Stimulated activated CD4-positive, alpha-beta T cell treated with anti-CD3 and anti-CD28 coated beads, Interleukin-2, amount 100 ng/mL, for 24 hours (primary cell): Measurements from ENCODE around the gene RFLNA.
"Not testable (repeated sequence)": the region's sequence is repeated elsewhere in the genome, so short reads cannot be mapped to it uniquely, and the experiment has no call there.

Experiments used
- DNase-seq, 2 donors: peaks; one replicate each; pipeline ENCODE4 v3.0.0-alpha.2; 2020

The RFLNA gene

DNA sequence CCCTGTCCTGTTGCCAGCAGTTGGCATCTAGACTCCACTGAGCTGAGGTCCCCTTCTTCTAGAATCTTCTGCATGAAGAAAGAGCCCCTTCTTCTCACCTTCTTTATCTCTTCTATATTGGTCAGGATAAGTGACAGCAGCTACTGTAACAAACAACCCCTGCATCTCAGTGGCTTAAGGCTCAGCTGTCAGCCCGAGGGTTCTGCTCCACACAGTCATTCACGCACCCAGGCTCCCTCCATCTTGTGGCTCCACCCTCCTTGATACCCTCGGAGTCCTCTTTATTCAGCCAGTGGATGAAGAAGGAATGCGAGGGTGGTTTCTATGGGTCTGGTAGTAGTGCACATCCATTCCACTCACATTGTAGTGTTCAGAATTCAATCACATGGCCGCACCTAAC lies 10.5 kb upstream of the RFLNA start:
- no peak for DNase-seq

GRCh38 chr12:124286414-124286813 lies 8.5 kb upstream of the RFLNA start:
- no peak for DNase-seq

GRCh38 chr12:124286971-124287370 lies 7.9 kb upstream of the RFLNA start:
- no peak for DNase-seq

- DNase-seq: no peak
These were observed 5.0 kb upstream of the RFLNA start for GRCh38 chr12:124289634-124290600.

DNA sequence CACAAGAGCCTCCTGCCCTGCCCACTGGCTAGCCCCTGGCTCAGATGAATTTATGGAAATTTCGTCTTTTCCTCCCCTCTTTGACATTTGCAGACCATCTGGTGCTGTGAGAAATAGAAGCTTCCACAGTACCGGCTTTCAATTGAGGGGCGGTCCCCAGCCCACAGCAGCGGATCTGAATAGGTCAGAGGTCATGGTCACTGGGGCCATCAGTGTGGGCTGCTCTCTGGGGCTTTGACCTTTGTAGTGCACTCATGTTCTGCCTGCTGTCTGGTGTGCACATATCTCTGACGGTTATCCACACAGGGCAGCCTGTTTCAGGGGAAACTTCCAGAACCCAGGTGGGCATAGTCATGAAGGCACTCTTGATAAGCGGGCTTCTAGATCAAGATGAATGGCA lies 2.5 kb upstream of the RFLNA start:
- no peak for DNase-seq

GRCh38 chr12:124293286-124294003 lies 1.4 kb upstream of the RFLNA start:
- DNase-seq: no peak

DNA sequence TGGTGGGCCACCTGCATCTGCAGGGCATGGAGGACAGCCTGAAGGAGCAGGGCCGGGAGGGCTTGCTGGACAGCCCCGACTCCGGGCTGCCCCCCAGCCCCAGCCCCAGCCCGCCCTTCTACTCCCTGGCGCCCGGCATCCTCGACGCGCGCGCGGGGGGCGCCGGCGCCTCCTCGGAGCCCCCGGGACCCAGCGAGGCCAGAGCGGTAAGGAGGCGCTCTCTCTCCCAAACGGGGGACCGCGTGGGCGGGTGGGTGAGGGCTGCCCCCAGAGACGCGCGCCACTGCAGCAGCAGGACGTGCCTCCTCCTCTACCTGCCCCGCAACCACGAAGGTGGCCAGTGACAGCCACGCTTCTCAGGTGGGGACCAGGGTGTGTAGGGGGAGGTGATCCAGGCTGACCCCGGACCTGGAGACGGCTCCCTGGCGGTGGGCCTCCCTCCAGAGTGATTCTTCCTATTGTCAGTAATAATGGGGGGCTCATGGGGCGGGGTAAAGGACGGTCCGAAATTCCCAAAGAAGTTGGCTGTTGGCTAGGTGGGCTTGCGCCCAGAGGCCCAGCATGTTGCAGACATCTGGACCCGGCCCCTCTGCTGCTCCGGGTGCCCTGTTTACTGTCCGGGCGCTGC lies 652 bp downstream of the RFLNA start:
- DNase-seq: no peak

- no peak for DNase-seq
These were observed 1.5 kb downstream of the RFLNA start for GRCh38 chr12:124296295-124296915.

- no peak for DNase-seq
These were observed 2.0 kb downstream of the RFLNA start for GRCh38 chr12:124296916-124297351.

- no peak for DNase-seq
These were observed 2.5 kb downstream of the RFLNA start for GRCh38 chr12:124297389-124297788.

- DNase-seq: no peak
These were observed 3.0 kb downstream of the RFLNA start for GRCh38 chr12:124297856-124298255.

GRCh38 chr12:124298685-124299410 lies 4.0 kb downstream of the RFLNA start:
- no peak for DNase-seq

- DNase-seq: no peak
These were observed 4.9 kb downstream of the RFLNA start for GRCh38 chr12:124299628-124300388.

GRCh38 chr12:124300657-124301056 lies 5.8 kb downstream of the RFLNA start:
- DNase-seq: not testable (repeated sequence)

GRCh38 chr12:124301084-124301654 lies 6.3 kb downstream of the RFLNA start:
- DNase-seq: no peak

- no peak for DNase-seq
These were observed 7.4 kb downstream of the RFLNA start for GRCh38 chr12:124302241-124302806.

- no peak for DNase-seq
These were observed 8.1 kb downstream of the RFLNA start for GRCh38 chr12:124302807-124303578.

DNA sequence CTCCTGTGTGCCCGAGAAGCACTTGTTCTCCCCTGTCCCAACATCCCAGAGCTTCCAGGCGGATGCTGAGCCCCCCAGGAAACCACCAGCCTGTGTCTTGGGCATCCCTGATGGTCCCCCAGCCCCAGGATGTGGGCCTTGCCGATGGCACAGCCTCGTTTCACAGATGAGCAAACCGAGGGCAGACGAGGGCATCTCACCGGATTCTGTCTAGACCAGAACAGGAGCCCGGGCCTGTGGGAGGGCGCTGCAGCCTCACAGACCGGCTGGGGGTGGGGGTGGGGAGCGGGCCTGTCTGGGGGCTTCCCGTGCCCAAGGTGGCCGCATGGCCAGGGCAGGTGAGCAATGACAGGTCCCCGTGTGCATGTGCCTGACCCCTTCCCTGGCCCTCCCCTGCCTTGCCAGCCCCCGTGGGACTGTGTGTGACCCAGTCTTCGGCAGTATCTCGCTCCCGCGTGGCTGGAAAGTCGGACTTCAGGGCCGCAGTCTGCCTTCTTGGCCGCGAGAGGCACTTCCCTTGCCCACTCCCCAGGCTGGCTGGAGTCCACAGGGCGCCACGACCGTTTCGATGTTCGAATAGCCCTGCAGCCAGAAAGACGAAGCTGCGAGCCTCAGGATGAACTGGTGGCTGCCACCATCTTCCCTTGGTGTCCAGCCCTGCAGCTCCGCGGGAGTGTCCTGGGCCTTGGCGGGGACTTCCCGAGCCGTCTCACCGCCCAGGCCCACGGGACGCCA lies 8.9 kb downstream of the RFLNA start:
- no peak for DNase-seq

DNA sequence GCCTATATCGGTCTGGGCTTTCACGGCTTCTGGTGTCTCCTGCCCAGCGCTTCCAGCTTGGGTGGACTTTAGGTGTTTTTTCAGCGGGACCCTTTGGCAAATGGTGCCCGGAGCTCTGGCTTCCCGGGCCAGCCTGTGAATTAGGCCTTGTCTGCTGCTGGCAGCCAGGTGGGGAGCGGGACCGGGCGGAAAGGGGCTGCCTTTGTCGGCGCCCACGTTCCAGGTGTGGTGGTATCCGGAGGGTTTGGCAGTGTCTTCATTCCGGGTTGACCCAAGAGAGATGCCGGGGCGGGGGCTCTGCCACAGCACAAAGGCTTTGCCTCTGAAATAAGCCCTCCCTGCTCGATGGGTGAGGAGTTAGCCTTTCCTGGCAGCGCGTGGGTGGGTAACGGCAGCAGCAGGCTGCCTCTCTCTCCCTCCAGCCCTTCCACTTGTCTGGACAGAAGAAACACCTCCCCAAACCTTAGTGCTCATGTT lies 9.5 kb downstream of the RFLNA start:
- DNase-seq: no peak
